CD4-positive, CD25-positive, alpha-beta regulatory T cell (primary cell): ENCODE measurements around the gene SCUBE1. TPM values are rescaled to one million over a fixed set of nuclear protein-coding genes. Genes with fewer than 3 reads are reported as not detected.

Experiments used
- ATAC-seq, 2 donors: fragments of 150-1000 bp; cut with Tn5 transposase; one replicate each; pipeline ENCODE4 v1.10.0; 2021; ENCODE audit warnings: low read depth in 2 of 2, moderate number of reproducible peaks in 2 of 2, moderate library complexity in 1 of 2
- DNase-seq, 3 donors: peaks; one replicate each; pipeline versions ENCODE4 v3.0.0 to v3.0.0-alpha.2; 2012 to 2022; ENCODE audit warnings: mixed read lengths in 1 of 3
- H3K27ac ChIP-seq: one replicate; pipeline ENCODE4 v1.7.0; 2013; ENCODE audit warnings: mild to moderate bottlenecking, low read length; ENCODE audit not compliant: insufficient read depth, poor library complexity, severe bottlenecking
- H3K27me3 ChIP-seq: one replicate; pipeline ENCODE4 v1.7.0; 2013; ENCODE audit warnings: low read length; ENCODE audit not compliant: control insufficient read depth, insufficient read depth
- H3K36me3 ChIP-seq: one replicate; pipeline ENCODE4 v1.7.0; 2013; ENCODE audit warnings: mild to moderate bottlenecking, low read length, moderate library complexity; ENCODE audit not compliant: control insufficient read depth, insufficient read depth
- H3K4me1 ChIP-seq: 2 replicates; pipeline ENCODE4 v1.7.0; 2013; ENCODE audit warnings: mild to moderate bottlenecking, low read length; ENCODE audit not compliant: insufficient read depth, control insufficient read depth, poor library complexity, severe bottlenecking
- H3K4me3 ChIP-seq: one replicate; pipeline ENCODE4 v1.7.0; 2013; ENCODE audit warnings: low read depth, mild to moderate bottlenecking, low read length, moderate library complexity
- H3K9me3 ChIP-seq, 2 experiments: 1 replicate in 1 of 2; 2 replicates in 1 of 2; pipeline ENCODE4 v1.7.0; 2013; ENCODE audit warnings: low read length in 2 of 2, mild to moderate bottlenecking in 1 of 2, moderate library complexity in 1 of 2; ENCODE audit not compliant: control insufficient read depth in 2 of 2
- H3K27ac Mint-ChIP-seq, 3 donors: one replicate each; pipeline ENCODE4 v1.8.0; 2020 to 2022; ENCODE audit warnings: mild to moderate bottlenecking in 3 of 3, mixed read lengths in 3 of 3, moderate library complexity in 2 of 3
- H3K27me3 Mint-ChIP-seq: one replicate; pipeline ENCODE4 v1.8.0; 2022; ENCODE audit warnings: mild to moderate bottlenecking, mixed read lengths
- H3K36me3 Mint-ChIP-seq: one replicate; pipeline ENCODE4 v1.8.0; 2020; ENCODE audit warnings: mixed read lengths
- H3K4me1 Mint-ChIP-seq, 4 donors: one replicate each; pipeline ENCODE4 v1.8.0; 2020 to 2022; ENCODE audit warnings: mixed read lengths in 4 of 4, mild to moderate bottlenecking in 1 of 4
- H3K4me3 Mint-ChIP-seq, 4 donors: one replicate each; pipeline ENCODE4 v1.8.0; 2020 to 2022; ENCODE audit warnings: mild to moderate bottlenecking in 4 of 4, mixed read lengths in 4 of 4, moderate library complexity in 3 of 4
- H3K9me3 Mint-ChIP-seq, 7 donors: one replicate each; pipeline ENCODE4 v1.8.0; 2020 to 2022; ENCODE audit warnings: mixed read lengths in 7 of 7, mild to moderate bottlenecking in 3 of 7, moderate library complexity in 2 of 7
- polyA plus RNA-seq, 4 donors: library from polyadenylated mRNA; unstranded; fragments of 300-500 nt; fragmentation: Illumina TruSeq; gene quantifications; one replicate each; pipeline ENCODE4 v1.2.3, GENCODE V29; 2021
- total RNA-seq: library from RNA; stranded (reverse); gene quantifications from one replicate; pipeline ENCODE4 v1.2.3, GENCODE V29; 2022

SCUBE1 gene
- total and polyA plus RNA-seq, 5 donors from 2014 or later, result 0.74 TPM; not detected in 4

GRCh38 chr22:43202756-43203410 is 140.3 kb downstream of the SCUBE1 start:
- peaks cover 6% of the 10 kb centered on the region for H3K4me1 ChIP-seq
- no peak overlapping the region for H3K4me3 ChIP-seq
- peaks cover 0 to 2% (median 0%) of the 10 kb centered on the region in 7 donors for H3K9me3 Mint-ChIP-seq

GRCh38 chr22:43202326-43202725 is 140.8 kb downstream of the SCUBE1 start:
- Histone ChIP-seq H3K4me1 (peaks cover 6% of the 10 kb centered on the region), H3K9me3 (no peaks in the 10 kb centered on the region), H3K4me3 (no peak overlapping the region), H3K27ac (no peak overlapping the region), H3K27me3 (no peaks in the 10 kb centered on the region), H3K36me3 (no peaks in the 10 kb centered on the region)
- no peak overlapping the region for H3K4me3 Mint-ChIP-seq
- H3K9me3 Mint-ChIP-seq, result peaks cover 0 to 2% (median 0%) of the 10 kb centered on the region in 7 donors
- peaks cover 0 to 11% (median 0%) of the 10 kb centered on the region in 4 donors for H3K4me1 Mint-ChIP-seq
- H3K27ac Mint-ChIP-seq, result peak overlapping the region in 2 of 3 donors; percentile 48 to 51
- no peaks in the 10 kb centered on the region for H3K36me3 Mint-ChIP-seq
- ATAC-seq, result no peak
- H3K27me3 Mint-ChIP-seq, result peaks cover 10% of the 10 kb centered on the region
- DNase-seq, result no peak

More at GRCh38 chr22:43202756-43203410, 140.3 kb downstream of the SCUBE1 start:
- peak overlapping the region in 2 of 3 donors; percentile 48 to 82 for H3K27ac Mint-ChIP-seq
- H3K36me3 ChIP-seq, result no peaks in the 10 kb centered on the region
- no peak for ATAC-seq
- H3K4me1 Mint-ChIP-seq, result peaks cover 0 to 12% (median 0%) of the 10 kb centered on the region in 4 donors
- H3K36me3 Mint-ChIP-seq, result no peaks in the 10 kb centered on the region
- peaks cover 8% of the 10 kb centered on the region for H3K27me3 Mint-ChIP-seq
- no peaks in the 10 kb centered on the region for H3K9me3 ChIP-seq
- no peak overlapping the region for H3K27ac ChIP-seq
- no peak for DNase-seq
- H3K4me3 Mint-ChIP-seq, result no peak overlapping the region
- H3K27me3 ChIP-seq, result no peaks in the 10 kb centered on the region

- Histone ChIP-seq H3K9me3 (no peaks in the 10 kb centered on the region), H3K27ac (no peak overlapping the region), H3K4me1 (peaks cover 6% of the 10 kb centered on the region), H3K4me3 (no peak overlapping the region), H3K27me3 (no peaks in the 10 kb centered on the region), H3K36me3 (no peaks in the 10 kb centered on the region)
- H3K9me3 Mint-ChIP-seq, result peaks cover 0 to 2% (median 0%) of the 10 kb centered on the region in 7 donors
- ATAC-seq (no peak), DNase-seq (no peak)
- peak overlapping the region in 1 of 3 donors; percentile 51 for H3K27ac Mint-ChIP-seq
- H3K4me1 Mint-ChIP-seq, result peaks cover 0 to 10% (median 0%) of the 10 kb centered on the region in 4 donors
- no peak overlapping the region for H3K4me3 Mint-ChIP-seq
- H3K27me3 Mint-ChIP-seq, result peaks cover 10% of the 10 kb centered on the region
- H3K36me3 Mint-ChIP-seq, result no peaks in the 10 kb centered on the region
These were observed 141.5 kb downstream of the SCUBE1 start for GRCh38 chr22:43201486-43202219.

GRCh38 chr22:43200555-43200954 is 142.6 kb downstream of the SCUBE1 start:
- no peak for DNase-seq
- Histone ChIP-seq H3K9me3 (no peaks in the 10 kb centered on the region), H3K27ac (no peak overlapping the region), H3K4me1 (no peaks in the 10 kb centered on the region), H3K4me3 (no peak overlapping the region), H3K36me3 (no peaks in the 10 kb centered on the region), H3K27me3 (no peaks in the 10 kb centered on the region)
- Mint-ChIP-seq H3K27me3 (peaks cover 16% of the 10 kb centered on the region), H3K4me1 (peaks cover 0 to 4% (median 0%) of the 10 kb centered on the region in 4 donors), H3K4me3 (no peak overlapping the region), H3K27ac (no peak overlapping the region), H3K36me3 (no peaks in the 10 kb centered on the region), H3K9me3 (peaks cover 0 to 2% (median 0%) of the 10 kb centered on the region in 7 donors)
- ATAC-seq, result no peak

GRCh38 chr22:43200031-43200430 is 143.1 kb downstream of the SCUBE1 start:
- Histone ChIP-seq H3K4me3 (no peak overlapping the region), H3K27ac (no peak overlapping the region), H3K9me3 (no peaks in the 10 kb centered on the region), H3K27me3 (no peaks in the 10 kb centered on the region), H3K36me3 (no peaks in the 10 kb centered on the region), H3K4me1 (no peaks in the 10 kb centered on the region)
- ATAC-seq (no peak), DNase-seq (no peak)
- H3K4me3 Mint-ChIP-seq, result no peak overlapping the region
- peaks cover 22% of the 10 kb centered on the region for H3K27me3 Mint-ChIP-seq
- H3K9me3 Mint-ChIP-seq, result peaks cover 0 to 2% (median 0%) of the 10 kb centered on the region in 7 donors
- H3K27ac Mint-ChIP-seq, result no peak overlapping the region
- H3K36me3 Mint-ChIP-seq, result no peaks in the 10 kb centered on the region
- peaks cover 0 to under 1% (median 0%) of the 10 kb centered on the region in 4 donors for H3K4me1 Mint-ChIP-seq

GRCh38 chr22:43199541-43199940 is 143.6 kb downstream of the SCUBE1 start:
- H3K27me3 Mint-ChIP-seq, result peaks cover 25% of the 10 kb centered on the region
- H3K4me3 Mint-ChIP-seq, result peak overlapping the region in 1 of 4 donors; percentile 63
- ATAC-seq, result no peak

GRCh38 chr22:43198936-43199335 is 144.2 kb downstream of the SCUBE1 start:
- no peak for DNase-seq
- H3K4me1 ChIP-seq, result no peaks in the 10 kb centered on the region

More at GRCh38 chr22:43199541-43199940, 143.6 kb downstream of the SCUBE1 start:
- Mint-ChIP-seq H3K27ac (no peak overlapping the region), H3K4me1 (no peaks in the 10 kb centered on the region), H3K36me3 (no peaks in the 10 kb centered on the region), H3K9me3 (peaks cover 0 to 2% (median 0%) of the 10 kb centered on the region in 7 donors)
- no peak overlapping the region for H3K27ac ChIP-seq
- no peaks in the 10 kb centered on the region for H3K27me3 ChIP-seq
- H3K36me3 ChIP-seq, result no peaks in the 10 kb centered on the region
- DNase-seq, result no peak
- no peaks in the 10 kb centered on the region for H3K4me1 ChIP-seq
- H3K4me3 ChIP-seq, result no peak overlapping the region
- no peaks in the 10 kb centered on the region for H3K9me3 ChIP-seq

More at GRCh38 chr22:43198936-43199335, 144.2 kb downstream of the SCUBE1 start:
- Mint-ChIP-seq H3K4me3 (no peak overlapping the region), H3K27me3 (peaks cover 31% of the 10 kb centered on the region), H3K4me1 (no peaks in the 10 kb centered on the region), H3K9me3 (peaks cover 0 to 2% (median 0%) of the 10 kb centered on the region in 7 donors), H3K27ac (no peak overlapping the region), H3K36me3 (no peaks in the 10 kb centered on the region)
- Histone ChIP-seq H3K9me3 (no peaks in the 10 kb centered on the region), H3K27ac (no peak overlapping the region), H3K36me3 (no peaks in the 10 kb centered on the region), H3K27me3 (no peaks in the 10 kb centered on the region), H3K4me3 (no peak overlapping the region)
- ATAC-seq, result no peak
